Measurements from ENCODE around the gene NAB1. TPM values are rescaled to one million over a fixed set of nuclear protein-coding genes. Genes with fewer than 3 reads are reported as not detected.

The NAB1 gene
- total and polyA plus RNA-seq, 12 donors = 13.0 to 43.7 (median 26.7) TPM

- TF ChIP-seq POLR2A (IDR thresholded peaks at IDR 0.05) = no peak
- TF ChIP-seq CTCF (IDR thresholded peaks at IDR 0.05) = no peak
- peaks cover 12 to 67% of the 10 kb centered on the region in 2 donors for H3K4me1 ChIP-seq (replicated peaks in 1 of 2)
- peak in 3 of 7 donors; percentile 27 to 60 (median 43) for DNase-seq
- intact Hi-C loops (cut with DNase I) = loop anchor here in 1 of 2 donors (10.0 kb wide), 1 partner anchor 120 kb away; the partner anchor contains the start of gene NEMP2
- no peak overlapping the region for H3K27ac ChIP-seq
- WGBS, 4 donors = 26 to 46% (median 33%) methylated on average over 1 of the region's 1 CpG
- no peak overlapping the region for H3K4me3 ChIP-seq
- H3K36me3 ChIP-seq (replicated peaks in 1 of 2) = no peaks in the 10 kb centered on the region
- H3K9me3 ChIP-seq (replicated peaks in 1 of 3) = no peaks in the 10 kb centered on the region
- H3K27me3 ChIP-seq = no peaks in the 10 kb centered on the region
Measured at GRCh38 chr2:190655113-190655512, 6.2 kb downstream of the NAB1 start.

- Histone ChIP-seq H3K36me3 (replicated peaks in 1 of 2) (no peaks in the 10 kb centered on the region), H3K4me3 (no peak overlapping the region), H3K4me1 (replicated peaks in 1 of 2) (peaks cover 12 to 62% of the 10 kb centered on the region in 2 donors), H3K9me3 (replicated peaks in 1 of 3) (no peaks in the 10 kb centered on the region), H3K27ac (no peak overlapping the region), H3K27me3 (no peaks in the 10 kb centered on the region)
- intact Hi-C loops (cut with DNase I) = loop anchor here in 1 of 2 donors (10.0 kb wide), 1 partner anchor 121 kb away; the partner anchor contains the start of gene NEMP2
- WGBS, 4 donors = 81 to 92% (median 89%) methylated on average over 3 of the region's 3 CpGs
- TF ChIP-seq POLR2A (IDR thresholded peaks at IDR 0.05) (no peak), CTCF (IDR thresholded peaks at IDR 0.05) (no peak)
- no peak for DNase-seq
Measured at GRCh38 chr2:190655570-190655969, 6.7 kb downstream of the NAB1 start.

GRCh38 chr2:190656301-190656700 is 7.4 kb downstream of the NAB1 start:
- intact Hi-C loops (cut with DNase I) = loop anchor here in 1 of 2 donors (10.0 kb wide), 1 partner anchor 122 kb away; the partner anchor contains the start of gene NEMP2

More at GRCh38 chr2:190656301-190656700, 7.4 kb downstream of the NAB1 start:
- no peak overlapping the region for H3K27ac ChIP-seq
- no peaks in the 10 kb centered on the region for H3K9me3 ChIP-seq (replicated peaks in 1 of 3)
- no peak overlapping the region for H3K4me3 ChIP-seq
- H3K27me3 ChIP-seq = no peaks in the 10 kb centered on the region
- TF ChIP-seq CTCF (IDR thresholded peaks at IDR 0.05) (no peak), POLR2A (IDR thresholded peaks at IDR 0.05) (no peak)
- no peak for DNase-seq
- H3K36me3 ChIP-seq (replicated peaks in 1 of 2) = no peaks in the 10 kb centered on the region
- peaks cover 12 to 55% of the 10 kb centered on the region in 2 donors for H3K4me1 ChIP-seq (replicated peaks in 1 of 2)
- 68 to 84% (median 80%) methylated on average over 2 of the region's 2 CpGs for WGBS, 4 donors
